ENCODE measurements around the gene IL4R. TPM values are rescaled to one million over a fixed set of nuclear protein-coding genes. Genes with fewer than 3 reads are reported as not detected.

The IL4R gene
- total and polyA plus RNA-seq, 2 of the 13 experiments (the other 11 are each of a cell fraction or from before 2014, with no cell fraction given) = 15.9 to 49.6 TPM

DNA sequence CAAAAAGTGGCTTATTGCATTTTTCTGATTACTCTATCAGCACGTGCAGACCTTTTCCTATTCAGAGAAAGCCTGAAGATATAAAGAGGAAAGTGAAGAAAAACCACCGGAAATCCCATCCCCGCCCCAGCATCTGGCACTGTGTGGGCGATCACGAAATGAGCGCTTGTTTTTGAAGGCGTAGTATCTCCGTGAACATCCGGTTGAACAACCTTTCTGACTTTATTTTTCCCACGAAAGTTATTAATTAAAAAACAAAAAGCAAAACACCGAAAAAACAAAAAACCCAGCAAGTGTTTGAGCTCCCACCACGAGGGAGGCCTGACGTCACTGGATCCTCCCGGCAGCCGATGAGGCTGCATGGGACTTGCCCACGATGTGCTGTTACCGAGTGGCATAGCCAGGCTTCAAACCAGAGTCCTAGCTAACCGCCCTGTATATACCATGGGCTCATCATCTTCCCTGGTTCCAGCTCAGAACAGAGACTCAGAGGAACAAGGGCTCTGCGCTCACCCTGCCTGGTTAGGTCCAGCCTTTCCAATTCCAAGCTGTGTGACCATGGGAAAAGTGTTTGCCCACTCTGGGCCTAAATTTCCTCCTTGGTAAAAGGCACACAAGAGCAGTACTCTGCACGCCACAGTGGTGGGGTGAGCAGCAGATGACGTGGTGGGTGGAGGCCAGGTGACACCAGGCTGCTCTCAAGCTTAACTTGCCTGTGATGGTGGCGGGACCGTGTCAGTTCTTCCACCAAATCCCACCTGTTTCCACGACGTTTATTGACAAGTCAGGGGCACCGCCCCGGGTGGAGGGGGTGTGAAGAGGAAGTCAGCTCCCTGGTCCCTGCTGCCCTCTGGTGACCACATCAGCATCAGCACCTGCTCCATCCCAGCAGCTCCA lies 53.9 kb downstream of the IL4R start (continued):
- TF ChIP-seq TBP (CRISPR knock-in tag; IDR thresholded peaks at IDR 0.05) (no peak), SIN3B (IDR thresholded peaks at IDR 0.05; ENCODE audit: low read length) (no peak), DPF2 (CRISPR knock-in tag; IDR thresholded peaks at IDR 0.05; ENCODE audit: borderline replicate concordance, low read depth) (no peak), NFIB (CRISPR knock-in tag; IDR thresholded peaks at IDR 0.05; ENCODE audit: borderline replicate concordance) (no peak), NPAS2 (CRISPR knock-in tag; IDR thresholded peaks at IDR 0.05; ENCODE audit: borderline replicate concordance) (no peak), ZNF34 (CRISPR knock-in tag; IDR thresholded peaks at IDR 0.05; ENCODE audit: borderline replicate concordance) (no peak), ZNF225 (CRISPR knock-in tag; IDR thresholded peaks at IDR 0.05) (no peak), ZNF382 (CRISPR knock-in tag; IDR thresholded peaks at IDR 0.05; ENCODE audit: borderline replicate concordance) (no peak), PHF8 (CRISPR knock-in tag; IDR thresholded peaks at IDR 0.05) (no peak), ZHX2 (IDR thresholded peaks at IDR 0.05; ENCODE audit: low read depth) (no peak), ZHX2 (CRISPR knock-in tag; IDR thresholded peaks at IDR 0.05; ENCODE audit: borderline replicate concordance) (no peak), CSRNP1 (CRISPR knock-in tag; IDR thresholded peaks at IDR 0.05) (no peak), JARID2 (CRISPR knock-in tag; IDR thresholded peaks at IDR 0.05; ENCODE audit: insufficient replicate concordance) (no peak), ZNF3 (CRISPR knock-in tag; IDR thresholded peaks at IDR 0.05) (no peak), XBP1 (CRISPR knock-in tag; IDR thresholded peaks at IDR 0.05) (no peak)
- TF ChIP-seq, protein P1, sequence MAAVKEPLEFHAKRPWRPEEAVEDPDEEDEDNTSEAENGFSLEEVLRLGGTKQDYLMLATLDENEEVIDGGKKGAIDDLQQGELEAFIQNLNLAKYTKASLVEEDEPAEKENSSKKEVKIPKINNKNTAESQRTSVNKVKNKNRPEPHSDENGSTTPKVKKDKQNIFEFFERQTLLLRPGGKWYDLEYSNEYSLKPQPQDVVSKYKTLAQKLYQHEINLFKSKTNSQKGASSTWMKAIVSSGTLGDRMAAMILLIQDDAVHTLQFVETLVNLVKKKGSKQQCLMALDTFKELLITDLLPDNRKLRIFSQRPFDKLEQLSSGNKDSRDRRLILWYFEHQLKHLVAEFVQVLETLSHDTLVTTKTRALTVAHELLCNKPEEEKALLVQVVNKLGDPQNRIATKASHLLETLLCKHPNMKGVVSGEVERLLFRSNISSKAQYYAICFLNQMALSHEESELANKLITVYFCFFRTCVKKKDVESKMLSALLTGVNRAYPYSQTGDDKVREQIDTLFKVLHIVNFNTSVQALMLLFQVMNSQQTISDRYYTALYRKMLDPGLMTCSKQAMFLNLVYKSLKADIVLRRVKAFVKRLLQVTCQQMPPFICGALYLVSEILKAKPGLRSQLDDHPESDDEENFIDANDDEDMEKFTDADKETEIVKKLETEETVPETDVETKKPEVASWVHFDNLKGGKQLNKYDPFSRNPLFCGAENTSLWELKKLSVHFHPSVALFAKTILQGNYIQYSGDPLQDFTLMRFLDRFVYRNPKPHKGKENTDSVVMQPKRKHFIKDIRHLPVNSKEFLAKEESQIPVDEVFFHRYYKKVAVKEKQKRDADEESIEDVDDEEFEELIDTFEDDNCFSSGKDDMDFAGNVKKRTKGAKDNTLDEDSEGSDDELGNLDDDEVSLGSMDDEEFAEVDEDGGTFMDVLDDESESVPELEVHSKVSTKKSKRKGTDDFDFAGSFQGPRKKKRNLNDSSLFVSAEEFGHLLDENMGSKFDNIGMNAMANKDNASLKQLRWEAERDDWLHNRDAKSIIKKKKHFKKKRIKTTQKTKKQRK (IDR thresholded peaks at IDR 0.05; ENCODE audit: low read length) = no peak
- TF ChIP-seq, protein P2, sequence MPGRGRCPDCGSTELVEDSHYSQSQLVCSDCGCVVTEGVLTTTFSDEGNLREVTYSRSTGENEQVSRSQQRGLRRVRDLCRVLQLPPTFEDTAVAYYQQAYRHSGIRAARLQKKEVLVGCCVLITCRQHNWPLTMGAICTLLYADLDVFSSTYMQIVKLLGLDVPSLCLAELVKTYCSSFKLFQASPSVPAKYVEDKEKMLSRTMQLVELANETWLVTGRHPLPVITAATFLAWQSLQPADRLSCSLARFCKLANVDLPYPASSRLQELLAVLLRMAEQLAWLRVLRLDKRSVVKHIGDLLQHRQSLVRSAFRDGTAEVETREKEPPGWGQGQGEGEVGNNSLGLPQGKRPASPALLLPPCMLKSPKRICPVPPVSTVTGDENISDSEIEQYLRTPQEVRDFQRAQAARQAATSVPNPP (CRISPR knock-in tag; IDR thresholded peaks at IDR 0.05) = no peak

Data from HepG2 (cell line).